EL (cell line): ENCODE results near the gene C10orf90.
"Not testable (repeated sequence)": the region's sequence is repeated elsewhere in the genome, so short reads cannot be mapped to it uniquely, and the experiment has no call there.

Source experiments
- DNase-seq: peaks from one replicate; pipeline ENCODE4 v3.0.0-alpha.2; 2016

Gene C10orf90

GRCh38 chr10:126583552-126584200, 86.8 kb downstream of the C10orf90 start:
- no peak for DNase-seq

GRCh38 chr10:126581648-126582046, 88.8 kb downstream of the C10orf90 start:
- DNase-seq: no peak

GRCh38 chr10:126580873-126581647, 89.4 kb downstream of the C10orf90 start:
- no peak for DNase-seq

GRCh38 chr10:126576336-126576735, 94.2 kb downstream of the C10orf90 start:
- peak; percentile 28 for DNase-seq

GRCh38 chr10:126570621-126571602, 99.6 kb downstream of the C10orf90 start:
- DNase-seq: peak; percentile 12

GRCh38 chr10:126570245-126570570, 100.3 kb downstream of the C10orf90 start:
- no peak for DNase-seq

GRCh38 chr10:126569513-126570244, 100.8 kb downstream of the C10orf90 start:
- DNase-seq: peak; percentile 81

- DNase-seq: no peak
Measured at GRCh38 chr10:126568809-126569385, 101.6 kb downstream of the C10orf90 start.

- no peak for DNase-seq
Measured at GRCh38 chr10:126565871-126566270, 104.6 kb downstream of the C10orf90 start.

GRCh38 chr10:126565441-126565840, 105.1 kb downstream of the C10orf90 start:
- DNase-seq: no peak

GRCh38 chr10:126564326-126564888, 106.1 kb downstream of the C10orf90 start:
- no peak for DNase-seq

- no peak for DNase-seq
Measured at GRCh38 chr10:126563361-126563760, 107.1 kb downstream of the C10orf90 start.

- DNase-seq: no peak
Measured at GRCh38 chr10:126561921-126562680, 108.4 kb downstream of the C10orf90 start.

- no peak for DNase-seq
Measured at GRCh38 chr10:126561294-126561920, 109.1 kb downstream of the C10orf90 start.

GRCh38 chr10:126558881-126559280, 111.6 kb downstream of the C10orf90 start:
- DNase-seq: no peak

- DNase-seq: no peak
Measured at GRCh38 chr10:126551202-126551601, 119.3 kb downstream of the C10orf90 start.

- DNase-seq: not testable (repeated sequence)
Measured at GRCh38 chr10:126550586-126550985, 119.9 kb downstream of the C10orf90 start.

GRCh38 chr10:126549344-126549743, 121.1 kb downstream of the C10orf90 start:
- DNase-seq: no peak

- no peak for DNase-seq
Measured at GRCh38 chr10:126544565-126544964, 125.9 kb downstream of the C10orf90 start.

GRCh38 chr10:126538439-126539135, 131.9 kb downstream of the C10orf90 start:
- DNase-seq: no peak
